KOPT-K1 (cell line): ENCODE data around the gene BOLL.
"Not testable (repeated sequence)": the region's sequence is repeated elsewhere in the genome, so short reads cannot be mapped to it uniquely, and the experiment has no call there.

ENCODE experiments used
- H3K27ac ChIP-seq: fragments of 200-600 bp; sonication (generic); 2 replicates; pipeline ENCODE4 v1.5.1; 2016; ENCODE audit warnings: antibody characterized with exemption, mild to moderate bottlenecking, low read depth, low read length; ENCODE audit not compliant: poor library complexity, severe bottlenecking
- H3K36me3 ChIP-seq: fragments of 200-600 bp; sonication (generic); 2 replicates; pipeline ENCODE4 v1.5.1; 2017; ENCODE audit warnings: antibody characterized with exemption, mild to moderate bottlenecking, low read length, moderate library complexity; ENCODE audit not compliant: insufficient read depth
- H3K9me3 ChIP-seq: fragments of 200-600 bp; sonication (generic); 2 replicates; pipeline ENCODE4 v1.5.1; 2017; ENCODE audit warnings: antibody characterized with exemption, low read length, mild to moderate bottlenecking; ENCODE audit not compliant: insufficient read depth, poor library complexity, severe bottlenecking

BOLL gene

DNA sequence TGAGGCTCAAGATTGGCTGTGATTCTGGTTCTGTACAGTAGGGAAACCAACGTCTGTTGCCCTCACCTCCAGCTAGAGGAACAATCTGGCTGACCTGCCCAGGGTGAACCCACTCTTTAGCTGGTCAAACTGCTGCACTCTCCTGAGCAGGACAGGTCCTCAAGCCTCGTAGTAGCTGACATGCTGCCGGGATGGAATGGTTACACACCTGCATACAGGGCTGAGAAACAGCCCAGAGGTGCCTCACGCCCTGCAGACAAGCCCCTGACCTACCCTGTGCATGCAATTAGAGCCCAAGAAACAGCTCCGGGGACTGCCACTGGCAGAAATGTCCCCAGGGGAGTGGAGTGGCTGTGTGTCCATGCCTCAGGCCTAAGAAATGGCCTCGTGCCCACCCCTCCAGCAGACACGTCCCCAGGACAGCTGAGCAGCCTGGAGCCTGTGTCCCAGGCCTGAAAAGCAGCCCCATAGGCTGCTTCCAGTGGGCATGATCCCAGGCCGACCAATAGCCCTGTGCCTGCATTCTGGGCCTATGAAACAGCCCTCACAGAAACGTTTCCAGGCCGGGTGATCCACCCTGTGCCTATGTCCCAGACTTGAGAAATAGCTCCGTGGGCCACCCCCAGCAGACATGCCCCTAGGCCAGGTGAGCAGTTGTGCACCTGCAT lies 25.4 kb downstream of the BOLL start:
- Histone ChIP-seq H3K9me3 (peaks cover 21% of the 10 kb centered on the region), H3K27ac (no peak overlapping the region), H3K36me3 (no peaks in the 10 kb centered on the region)

GRCh38 chr2:197759013-197759412 lies 26.1 kb downstream of the BOLL start:
- H3K9me3 ChIP-seq, result peaks cover 21% of the 10 kb centered on the region
- H3K27ac ChIP-seq, result no peak overlapping the region
- no peaks in the 10 kb centered on the region for H3K36me3 ChIP-seq

DNA sequence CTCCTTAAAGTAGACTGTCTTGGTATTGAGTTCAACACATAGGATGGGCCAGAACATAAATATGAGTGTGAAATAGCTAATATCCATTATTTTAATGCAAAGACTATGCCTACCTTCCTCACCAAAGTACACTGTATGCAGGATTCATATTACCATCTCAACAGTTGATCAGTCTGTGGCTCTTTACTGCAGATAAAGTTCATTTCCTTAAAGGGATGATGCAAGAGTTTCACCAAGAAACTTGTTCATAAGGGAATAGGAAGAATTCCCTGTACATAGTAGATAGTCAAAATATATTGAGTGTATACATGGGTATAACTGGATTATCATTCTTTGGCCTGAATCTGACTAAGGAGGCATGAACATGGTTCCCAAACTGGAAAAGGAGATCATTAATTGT lies 44.9 kb downstream of the BOLL start:
- Histone ChIP-seq H3K27ac (no peak overlapping the region), H3K36me3 (no peaks in the 10 kb centered on the region), H3K9me3 (no peaks in the 10 kb centered on the region)

- H3K9me3 ChIP-seq, H3K27ac ChIP-seq, H3K36me3 ChIP-seq: not testable (repeated sequence)
These were observed 56.3 kb downstream of the BOLL start for GRCh38 chr2:197728555-197729544.

- no peak overlapping the region for H3K27ac ChIP-seq
- no peaks in the 10 kb centered on the region for H3K36me3 ChIP-seq
- no peaks in the 10 kb centered on the region for H3K9me3 ChIP-seq
These were observed 58.1 kb downstream of the BOLL start for GRCh38 chr2:197727011-197727410.

- no peaks in the 10 kb centered on the region for H3K9me3 ChIP-seq
- H3K36me3 ChIP-seq, result peaks cover 14% of the 10 kb centered on the region
- no peak overlapping the region for H3K27ac ChIP-seq
These were observed 67.3 kb downstream of the BOLL start for GRCh38 chr2:197717863-197718262.

GRCh38 chr2:197713271-197713670 lies 71.8 kb downstream of the BOLL start:
- Histone ChIP-seq H3K27ac (no peak overlapping the region), H3K9me3 (no peaks in the 10 kb centered on the region), H3K36me3 (peaks cover 54% of the 10 kb centered on the region)

GRCh38 chr2:197711578-197711977 lies 73.5 kb downstream of the BOLL start:
- no peak overlapping the region for H3K27ac ChIP-seq
- peaks cover 57% of the 10 kb centered on the region for H3K36me3 ChIP-seq
- H3K9me3 ChIP-seq, result no peaks in the 10 kb centered on the region

GRCh38 chr2:197710424-197711042 lies 74.6 kb downstream of the BOLL start:
- H3K9me3 ChIP-seq, result no peaks in the 10 kb centered on the region
- H3K36me3 ChIP-seq, result peaks cover 57% of the 10 kb centered on the region
- no peak overlapping the region for H3K27ac ChIP-seq

DNA sequence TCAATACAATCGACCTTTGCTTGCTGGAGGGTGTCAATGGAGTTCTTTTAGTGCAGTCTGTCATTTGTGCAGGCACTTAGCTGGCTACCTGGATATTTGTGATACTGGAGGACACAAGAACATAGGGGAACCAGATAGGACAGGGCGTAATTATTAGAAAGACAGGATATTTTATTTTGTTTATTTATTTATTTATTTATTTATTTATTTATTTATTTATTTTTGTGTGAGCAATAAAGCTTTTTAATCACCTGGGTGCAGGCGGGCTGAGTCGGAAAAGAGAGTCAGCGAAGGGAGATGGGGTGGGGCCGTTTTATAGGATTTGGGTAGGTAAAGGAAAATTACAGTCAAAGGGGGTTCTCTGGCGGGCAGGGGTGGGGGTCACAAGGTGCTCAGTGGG lies 76.0 kb downstream of the BOLL start:
- peaks cover 51% of the 10 kb centered on the region for H3K36me3 ChIP-seq
- H3K27ac ChIP-seq, H3K9me3 ChIP-seq: not testable (repeated sequence)

DNA sequence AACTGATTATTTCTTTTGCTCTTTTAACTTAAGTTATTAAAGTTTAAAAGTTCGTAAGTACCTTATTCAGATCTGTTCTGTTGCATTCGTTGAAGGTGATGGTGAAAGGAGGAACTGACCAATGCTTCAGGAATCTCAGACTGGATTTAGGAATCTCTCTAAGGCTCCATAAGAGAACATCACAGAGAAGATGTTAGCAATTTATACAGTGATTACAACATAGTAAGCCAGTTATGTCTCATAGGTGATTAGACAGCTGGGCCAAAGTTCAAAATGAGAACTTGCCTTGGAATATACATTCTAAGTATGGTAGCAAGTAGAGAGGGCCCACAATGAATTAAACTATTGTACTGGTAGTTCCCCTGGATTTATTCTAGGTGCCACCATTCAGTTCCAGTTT lies 76.8 kb downstream of the BOLL start:
- no peak overlapping the region for H3K27ac ChIP-seq

GRCh38 chr2:197707316-197708213 lies 77.6 kb downstream of the BOLL start:
- Histone ChIP-seq H3K9me3 (no peaks in the 10 kb centered on the region), H3K27ac (peak overlapping the region; percentile 8), H3K36me3 (peaks cover 40% of the 10 kb centered on the region)

More for the DNA sequence above, 76.8 kb downstream of the BOLL start:
- no peaks in the 10 kb centered on the region for H3K9me3 ChIP-seq
- peaks cover 48% of the 10 kb centered on the region for H3K36me3 ChIP-seq

- Histone ChIP-seq H3K36me3 (peaks cover 32% of the 10 kb centered on the region), H3K9me3 (no peaks in the 10 kb centered on the region), H3K27ac (peak overlapping the region; percentile 19)
These were observed 78.3 kb downstream of the BOLL start for GRCh38 chr2:197706839-197707207.

- no peaks in the 10 kb centered on the region for H3K9me3 ChIP-seq
- peak overlapping the region; percentile 79 for H3K27ac ChIP-seq
- H3K36me3 ChIP-seq, result peaks cover 26% of the 10 kb centered on the region
These were observed 78.9 kb downstream of the BOLL start for GRCh38 chr2:197705912-197706838.
